Neural progenitor cell (in vitro differentiated cells): ENCODE measurements around the gene EPHA4.

ENCODE experiments used
- CTCF ChIP-seq: fragments of 200-600 bp; sonication (generic); IDR thresholded peaks from 2 replicates; pipeline ENCODE4 v1.5.1; 2017; ENCODE audit warnings: antibody characterized with exemption, mild to moderate bottlenecking
- EZH2 ChIP-seq: fragments of 200-600 bp; sonication (generic); IDR thresholded peaks from 2 replicates; pipeline ENCODE4 v1.6.1; 2017; ENCODE audit warnings: antibody characterized with exemption, mild to moderate bottlenecking, moderate library complexity

- TF ChIP-seq EZH2 (no peak), CTCF (no peak)
Measured at GRCh38 chr2:221572821-221573429, 821 bp upstream of the EPHA4 start.
